ENCODE measurements around the gene URM1.
A peak's percentile ranks its signal among the peaks of the same experiment; 100 is the strongest.
"Not testable (repeated sequence)": the region's sequence is repeated elsewhere in the genome, so short reads cannot be mapped to it uniquely, and the experiment has no call there.

URM1 gene

DNA sequence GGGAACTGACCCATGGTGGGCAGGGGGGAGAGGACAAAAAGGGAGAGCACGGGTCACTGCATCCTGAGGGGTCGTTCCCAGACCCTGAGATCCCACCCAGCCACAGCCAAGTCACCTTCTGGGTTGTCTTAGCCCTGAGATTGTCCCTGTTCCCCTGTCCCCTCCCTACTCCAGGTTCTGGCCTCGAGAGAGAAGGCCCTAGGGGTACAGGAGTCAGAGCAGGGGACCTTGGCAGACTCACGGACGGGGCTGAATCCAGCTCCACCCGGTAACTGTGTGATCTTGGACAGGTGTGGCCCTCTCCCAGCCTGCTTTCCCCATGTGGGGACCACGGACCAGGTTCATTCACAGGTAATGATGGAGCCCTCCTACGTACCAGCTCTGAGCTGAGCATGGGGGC, 38.3 kb downstream of the URM1 start:
- DNase-seq (ENCODE audit: low read depth), result no peak

DNA sequence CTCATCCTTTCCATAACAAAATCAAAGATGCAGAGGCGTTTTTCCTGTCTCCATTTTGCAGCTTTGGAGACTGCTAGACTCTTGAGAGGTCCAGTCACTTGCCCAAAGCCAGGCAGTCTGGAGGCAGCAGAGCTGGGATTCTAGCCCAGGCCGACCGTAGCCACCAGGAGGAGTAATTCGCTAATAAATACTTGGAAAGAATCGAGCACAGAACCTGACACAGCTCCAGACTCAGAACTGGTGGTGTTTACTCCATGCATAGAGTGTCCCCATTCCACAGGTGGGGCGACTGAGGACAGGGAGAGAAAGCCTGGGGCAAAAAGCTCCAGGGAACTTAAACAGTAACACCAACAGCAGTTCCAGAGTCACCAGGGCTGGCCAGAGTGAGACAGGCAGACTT, 38.8 kb downstream of the URM1 start:
- peak; percentile 58 for DNase-seq (ENCODE audit: low read depth)

DNA sequence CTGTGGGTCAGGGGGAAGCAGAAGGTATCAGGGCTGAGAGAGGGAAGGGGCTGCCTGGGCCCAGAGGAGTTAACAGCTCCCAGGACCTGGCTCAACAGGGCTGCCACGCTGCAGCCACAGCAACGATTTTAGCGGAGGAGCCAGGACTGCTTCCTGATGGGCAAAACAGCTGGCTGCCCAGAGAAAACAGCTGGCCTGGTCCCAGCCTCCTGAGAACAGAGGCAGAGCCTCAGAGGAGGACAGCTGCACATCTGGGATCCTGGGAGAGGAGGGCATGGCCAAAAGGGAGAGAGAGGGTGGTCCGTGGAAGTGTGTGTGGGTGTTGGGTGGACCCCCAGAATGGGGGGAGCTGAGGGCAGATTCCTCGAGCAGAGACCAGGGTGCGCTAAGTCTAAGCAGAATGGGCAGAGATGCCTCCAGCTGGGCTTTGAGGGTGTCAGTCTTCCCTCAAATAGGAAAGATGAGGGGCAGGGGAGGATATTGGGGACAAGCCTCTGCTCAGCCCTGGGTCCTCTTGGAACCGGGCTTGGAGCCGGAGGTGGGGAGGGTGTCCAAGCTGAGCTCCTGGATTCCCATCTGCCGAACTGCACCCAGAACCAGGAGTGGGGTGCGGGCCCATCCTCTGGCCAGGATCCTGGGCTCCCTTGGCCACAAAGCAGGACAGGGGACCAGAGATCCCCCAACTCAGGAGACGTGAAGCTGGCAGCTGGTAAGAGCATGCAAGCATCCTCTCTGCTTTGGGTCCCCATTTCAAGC, 40.4 kb downstream of the URM1 start:
- DNase-seq (ENCODE audit: low read depth), result no peak

DNA sequence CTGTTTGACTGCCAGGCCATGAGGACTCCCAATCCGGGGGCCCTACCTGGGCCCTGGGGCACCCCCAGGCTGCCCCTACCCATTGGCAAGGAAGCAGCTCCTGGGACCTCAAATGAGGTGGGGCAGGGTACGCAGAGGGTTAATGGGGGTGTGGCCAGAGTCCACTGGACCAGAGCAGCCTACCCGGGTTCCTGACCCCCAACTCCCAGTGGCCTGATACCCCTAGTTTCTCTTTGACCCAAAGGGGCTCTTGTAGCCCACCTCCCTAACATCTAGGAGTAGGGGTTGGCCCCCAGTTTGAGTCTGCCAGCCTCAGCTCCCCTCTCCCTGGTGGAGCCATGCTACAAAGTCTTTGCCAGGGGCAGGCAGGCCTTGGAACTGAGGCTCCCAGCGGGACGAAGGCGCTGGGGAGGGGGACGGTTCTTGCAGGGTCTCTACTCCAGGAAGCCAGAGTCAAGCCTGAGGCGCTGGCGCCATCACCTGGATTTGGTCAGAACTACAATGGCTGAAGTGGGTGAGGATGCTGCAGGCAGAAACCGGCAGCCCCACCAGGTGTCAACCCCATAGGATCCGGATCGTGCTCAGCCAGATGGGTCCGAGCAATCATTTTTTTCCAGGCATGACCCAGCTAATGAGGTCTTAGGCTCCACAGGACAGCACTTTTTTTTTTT, 41.1 kb downstream of the URM1 start:
- peak; percentile 48 for DNase-seq (ENCODE audit: low read depth)

DNA sequence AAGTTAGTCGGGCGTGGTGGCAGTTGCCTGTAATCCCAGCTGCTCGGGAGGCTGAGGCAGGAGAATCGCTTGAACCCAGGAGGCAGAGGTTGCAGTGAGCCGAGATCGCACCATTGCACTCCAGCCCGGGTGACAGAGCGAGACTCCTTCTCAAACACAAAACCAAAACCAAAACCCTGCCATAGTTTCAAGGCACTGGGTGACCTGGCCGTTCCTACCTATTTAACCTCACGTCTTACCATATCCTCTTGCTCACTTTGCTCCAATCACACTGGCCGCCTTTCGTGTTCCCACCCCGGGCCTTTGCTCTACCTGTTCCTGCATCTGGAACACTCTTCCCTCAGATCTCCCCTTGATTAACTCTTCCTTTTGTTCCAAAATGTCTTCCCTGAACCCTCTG, 42.6 kb downstream of the URM1 start:
- DNase-seq (ENCODE audit: low read depth), result not testable (repeated sequence)

DNA sequence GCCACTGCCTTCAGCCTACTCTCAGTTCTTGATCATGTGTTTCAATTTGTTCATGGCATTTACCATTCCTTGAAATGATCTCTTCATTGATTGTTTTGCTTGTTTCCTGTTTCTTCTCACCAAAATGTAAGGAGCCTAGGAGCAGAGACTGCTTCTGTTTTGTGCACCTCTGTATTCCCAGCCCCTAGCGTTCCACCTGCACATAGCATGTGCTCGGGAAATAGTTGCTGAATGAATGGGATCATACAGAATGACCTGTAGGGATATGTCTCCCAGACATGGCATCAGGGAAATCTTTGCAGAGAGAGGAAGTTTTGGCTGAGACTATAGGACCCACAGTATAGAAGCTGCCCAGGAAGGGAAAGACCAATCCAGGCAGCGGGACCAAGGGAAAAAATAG, 43.3 kb downstream of the URM1 start:
- peak; percentile 36 for DNase-seq (ENCODE audit: low read depth)

DNA sequence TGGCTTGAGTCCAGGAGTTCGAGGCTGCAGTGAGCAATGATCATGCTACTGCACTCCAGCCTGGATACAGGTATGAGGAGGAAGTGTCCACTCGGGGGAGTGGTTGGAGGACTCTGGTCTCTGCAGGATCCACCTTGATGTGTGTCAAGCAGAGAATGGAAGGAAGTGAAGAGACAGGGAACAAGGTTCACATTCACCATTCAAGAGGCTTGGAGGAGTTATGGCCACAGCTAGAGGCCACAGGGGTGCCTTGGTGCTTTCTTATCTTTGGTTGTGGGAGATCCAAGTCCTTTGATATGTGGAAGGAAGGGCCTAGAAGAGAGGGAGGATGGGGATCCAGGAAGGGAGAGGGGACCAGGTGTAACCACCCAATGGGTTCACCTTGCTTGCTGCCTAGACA, 44.1 kb downstream of the URM1 start:
- no peak for DNase-seq (ENCODE audit: low read depth)

DNA sequence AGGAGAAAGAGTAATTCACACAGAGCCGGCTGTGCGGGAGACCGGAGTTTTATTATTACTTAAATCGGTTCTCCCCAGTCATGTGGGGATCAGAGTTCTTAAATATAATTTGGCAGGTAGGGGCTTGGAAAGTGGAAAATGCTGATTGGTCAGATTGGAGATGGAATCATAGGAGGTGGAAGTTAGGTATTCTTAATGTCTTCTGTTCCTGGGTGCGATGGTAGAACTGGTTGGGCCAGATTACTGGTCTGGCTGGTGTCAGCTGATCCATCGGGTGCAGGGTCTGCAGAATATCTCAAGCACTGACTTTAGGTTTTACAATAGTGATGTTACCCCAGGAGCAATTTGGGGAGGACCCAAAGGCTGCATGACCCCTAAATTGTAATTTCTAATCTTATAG, 44.8 kb downstream of the URM1 start:
- no peak for DNase-seq (ENCODE audit: low read depth)

DNA sequence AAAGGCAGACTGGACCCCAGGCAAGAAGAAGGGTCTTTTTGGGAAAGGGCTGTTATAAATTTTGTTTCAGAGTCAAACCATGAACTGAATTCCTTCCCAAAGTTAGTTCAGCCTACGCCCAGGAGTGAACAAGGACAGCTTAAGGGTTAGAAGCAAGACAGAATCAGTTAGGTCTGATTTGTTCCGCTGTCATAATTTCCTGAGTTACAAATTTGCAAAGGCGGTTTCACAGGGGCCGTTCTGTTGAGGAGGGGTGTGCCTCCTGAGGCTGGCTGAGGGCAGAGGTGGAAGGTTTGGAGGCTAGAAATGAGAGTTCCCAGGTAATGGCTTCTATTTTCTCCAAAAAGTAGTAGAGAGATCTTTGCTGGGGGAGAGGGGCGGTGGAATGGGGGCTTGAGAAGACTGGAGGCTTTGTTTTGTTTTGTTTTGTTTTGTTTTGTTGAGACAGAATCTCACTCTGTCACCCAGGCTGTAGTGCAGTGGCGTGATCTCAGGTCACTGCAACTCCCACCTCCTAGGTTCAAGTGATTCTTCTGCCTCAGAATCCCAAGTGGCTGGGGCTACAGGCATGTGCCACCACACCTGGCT, 45.4 kb downstream of the URM1 start:
- DNase-seq (ENCODE audit: low read depth), result no peak

DNA sequence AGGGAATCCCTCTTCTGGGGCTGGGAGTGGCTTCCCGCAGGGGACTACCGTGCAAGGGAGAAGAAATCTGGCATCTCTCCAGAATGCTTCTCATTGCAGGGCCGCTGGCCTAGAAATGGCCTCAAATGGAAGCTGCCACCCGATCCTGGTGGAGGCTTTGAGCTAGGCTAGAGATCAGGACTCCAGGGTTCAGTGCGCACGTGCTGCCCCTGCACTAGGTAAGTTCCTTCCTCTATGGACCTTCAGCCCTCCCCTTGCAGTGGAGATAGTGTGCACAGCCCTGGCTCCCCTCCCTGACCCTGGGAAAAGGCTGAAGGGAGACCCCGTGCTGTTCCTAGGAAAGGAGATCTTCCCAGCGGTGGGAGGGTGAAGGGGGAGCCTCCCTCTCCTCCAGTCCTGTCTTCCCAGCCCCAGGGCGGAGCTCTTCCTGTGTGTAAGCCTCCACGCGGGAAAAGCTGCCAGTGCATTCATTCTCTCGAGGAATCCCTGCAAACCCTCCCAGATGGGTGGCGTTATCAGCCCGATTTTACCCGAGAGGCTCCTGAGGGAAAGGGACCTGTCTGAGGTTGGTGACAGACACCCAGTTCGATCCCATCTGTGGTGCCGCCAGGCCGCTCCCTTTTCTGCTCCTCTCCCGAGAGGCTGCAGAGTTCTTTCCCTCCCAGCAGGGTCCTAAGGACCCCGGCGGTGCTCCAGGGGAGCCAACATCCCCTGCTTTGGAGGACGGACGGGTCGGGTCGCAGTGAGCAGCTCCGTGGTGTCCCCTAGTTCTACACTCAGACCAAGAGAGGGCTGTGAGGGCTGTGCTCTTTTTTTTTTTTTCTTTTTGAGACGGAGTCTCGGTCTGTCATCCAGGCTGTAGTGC, 48.1 kb downstream of the URM1 start:
- DNase-seq (ENCODE audit: low read depth), result peak; percentile 41

DNA sequence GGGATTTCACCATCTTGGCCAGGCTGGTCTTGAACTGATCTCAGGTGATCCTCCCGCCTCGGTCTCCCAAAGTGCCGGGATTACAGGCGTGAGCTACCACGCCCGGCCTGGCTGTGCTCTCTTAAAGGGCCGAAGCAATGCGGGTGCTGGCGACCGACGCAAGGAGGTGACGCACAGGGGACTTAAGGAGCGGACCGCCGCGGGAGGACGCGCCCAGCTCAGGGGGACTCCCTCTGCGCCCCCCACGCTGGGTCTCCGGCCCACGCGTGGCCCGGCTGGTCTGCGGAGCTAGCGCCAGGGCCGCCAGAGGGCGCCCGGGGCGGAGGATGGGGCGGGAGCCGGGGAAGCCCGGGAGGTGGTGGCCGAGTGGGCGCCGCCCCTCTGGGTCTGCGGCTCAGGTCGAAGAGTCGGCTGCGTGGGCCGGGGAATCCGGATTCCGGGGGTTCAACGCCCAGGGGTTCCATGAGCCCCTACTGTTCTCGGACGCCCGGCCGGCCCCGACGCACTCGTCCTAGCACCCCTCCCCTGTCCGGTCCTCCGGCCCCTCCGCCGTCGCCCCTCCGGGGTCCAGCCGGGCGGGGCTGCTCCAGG, 49.0 kb downstream of the URM1 start:
- DNase-seq (ENCODE audit: low read depth), result peak; percentile 79

DNA sequence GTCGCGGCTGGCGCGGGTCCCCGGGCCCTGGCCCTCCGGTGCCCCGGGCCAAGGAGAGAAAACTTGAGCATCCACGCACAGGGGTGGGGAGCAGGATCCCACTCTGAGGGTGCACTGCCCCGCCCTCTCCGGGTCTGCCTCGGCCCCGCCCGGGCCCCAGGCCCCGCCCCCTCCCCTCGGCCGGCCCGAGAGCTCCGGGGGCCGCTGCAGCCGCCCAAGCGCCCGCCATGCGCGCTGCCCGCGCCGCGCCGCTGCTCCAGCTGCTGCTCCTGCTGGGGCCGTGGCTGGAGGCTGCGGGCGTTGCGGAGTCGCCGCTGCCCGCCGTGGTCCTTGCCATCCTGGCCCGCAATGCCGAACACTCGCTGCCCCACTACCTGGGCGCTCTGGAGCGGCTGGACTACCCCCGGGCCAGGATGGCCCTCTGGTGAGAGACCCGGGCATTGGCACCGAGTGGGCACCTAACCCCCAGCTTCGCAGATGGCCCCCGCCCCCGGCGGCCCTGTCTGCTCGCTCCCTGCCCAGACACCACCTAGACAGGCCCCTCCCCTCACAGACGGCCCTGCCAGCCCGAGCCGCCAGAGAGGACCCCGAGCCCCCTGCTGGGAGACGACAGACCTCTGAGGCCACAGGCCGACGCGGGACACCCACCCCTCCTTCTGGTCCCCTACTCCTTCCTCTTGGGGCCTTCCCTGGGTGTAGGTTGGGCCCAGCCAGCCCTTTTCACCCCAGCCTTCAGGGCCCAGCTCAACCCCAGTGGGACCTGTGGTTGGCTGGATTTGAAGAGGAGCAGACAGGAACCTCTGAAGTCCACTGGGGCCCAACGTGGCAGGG, 49.7 kb downstream of the URM1 start, which contains the start of gene CERCAM:
TSS of gene CERCAM (plus strand) at position 207 of the 831 bp plus-strand sequence. CDS start at position 228, 21 bp downstream.
- peak; percentile 71 for DNase-seq (ENCODE audit: low read depth)

DNA sequence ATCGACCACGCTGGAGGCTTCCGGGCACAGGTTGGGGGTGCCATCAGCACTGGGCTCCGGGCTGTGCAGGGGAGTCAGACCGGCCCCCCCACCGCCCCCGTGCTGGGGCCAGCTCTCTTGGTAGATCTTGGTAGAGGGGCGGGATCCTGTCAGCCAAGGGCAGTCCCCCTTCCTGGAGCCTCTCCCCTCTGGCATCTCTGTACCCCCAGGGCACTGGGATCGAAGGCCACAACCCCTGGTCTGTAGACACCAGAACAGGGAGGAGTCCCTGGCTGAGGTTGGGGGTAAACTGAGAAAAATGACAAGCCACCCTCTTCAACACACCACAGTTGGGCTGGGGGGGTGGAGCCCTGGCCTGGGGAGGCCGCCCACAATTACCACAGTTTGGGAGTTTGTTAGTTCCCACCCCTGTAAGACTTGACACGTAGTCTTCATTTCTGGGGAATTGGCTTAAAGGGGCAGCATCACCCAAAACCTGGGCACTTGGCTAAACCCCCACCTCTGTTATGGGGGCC, 50.4 kb downstream of the URM1 start:
- DNase-seq (ENCODE audit: low read depth), result peak; percentile 28

DNA sequence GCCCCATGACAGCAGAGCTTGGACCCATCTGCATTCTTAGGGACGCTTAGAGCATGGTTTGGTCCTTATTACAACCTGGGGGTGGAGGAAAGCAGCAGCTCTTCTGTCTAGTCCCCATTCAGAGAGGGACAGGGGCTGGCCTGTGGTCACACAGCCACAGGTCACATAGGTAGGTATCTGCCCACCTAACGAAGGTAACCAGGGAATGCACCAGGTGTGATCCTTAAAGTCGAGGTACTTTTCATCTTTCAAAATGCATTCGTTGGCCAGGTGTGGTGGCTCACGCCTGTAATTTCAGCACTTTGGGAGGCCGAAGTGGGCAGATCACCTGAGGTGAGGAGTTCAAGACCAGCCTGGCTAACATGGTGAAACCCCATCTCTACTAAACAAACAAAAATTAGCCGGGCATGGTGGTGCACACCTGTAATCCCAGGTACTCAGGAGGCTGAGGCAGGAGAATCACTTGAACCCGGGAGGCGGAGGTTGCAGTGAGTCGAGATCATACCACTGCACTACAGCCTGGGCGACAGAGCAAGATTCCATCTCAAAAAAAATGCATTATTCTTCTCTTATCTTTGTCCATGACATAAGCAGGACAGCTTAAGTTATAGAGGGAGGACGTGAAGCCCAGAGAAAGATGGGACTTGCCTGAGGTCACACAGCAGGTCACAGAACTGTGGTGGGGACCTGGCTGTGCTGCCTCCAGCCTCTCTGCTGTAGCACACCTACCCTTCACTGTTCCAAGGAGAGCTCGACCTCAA, 51.0 kb downstream of the URM1 start:
- not testable (repeated sequence) for DNase-seq (ENCODE audit: low read depth)

DNA sequence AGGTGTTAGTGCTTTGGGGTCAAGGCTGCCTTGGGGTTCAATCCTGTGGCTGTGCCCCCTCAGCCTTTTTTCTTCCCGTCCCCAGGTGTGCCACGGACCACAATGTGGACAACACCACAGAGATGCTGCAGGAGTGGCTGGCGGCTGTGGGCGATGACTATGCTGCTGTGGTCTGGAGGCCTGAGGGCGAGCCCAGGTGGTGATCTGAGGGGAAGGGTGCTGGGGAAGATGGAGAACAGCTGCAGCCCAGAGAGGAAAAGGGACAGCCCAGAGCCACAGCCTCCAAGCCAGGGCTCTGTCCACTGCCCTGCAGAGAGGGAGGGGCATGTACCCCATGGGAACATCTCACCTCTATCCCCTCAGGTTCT, 51.6 kb downstream of the URM1 start:
- DNase-seq (ENCODE audit: low read depth), result no peak

DNA sequence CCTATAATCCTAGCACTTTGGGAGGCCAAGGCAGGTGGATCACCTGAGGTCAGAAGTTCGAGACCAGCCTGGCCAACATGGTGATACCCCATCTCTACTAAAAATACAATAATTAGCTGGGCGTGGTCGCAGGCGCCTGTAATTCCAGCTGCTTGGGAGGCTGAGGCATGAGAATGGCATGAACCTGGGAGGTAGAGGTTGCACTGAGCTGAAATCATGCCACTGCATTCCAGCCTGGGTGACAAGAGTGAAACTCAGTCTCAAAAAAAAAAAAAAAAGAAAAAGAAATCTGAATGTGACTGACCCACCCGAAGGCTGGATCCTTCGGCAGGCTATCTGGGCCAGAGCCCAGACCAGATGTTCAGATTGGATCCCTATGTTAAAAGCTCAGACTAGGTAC, 52.2 kb downstream of the URM1 start:
- DNase-seq (ENCODE audit: low read depth), result not testable (repeated sequence)

DNA sequence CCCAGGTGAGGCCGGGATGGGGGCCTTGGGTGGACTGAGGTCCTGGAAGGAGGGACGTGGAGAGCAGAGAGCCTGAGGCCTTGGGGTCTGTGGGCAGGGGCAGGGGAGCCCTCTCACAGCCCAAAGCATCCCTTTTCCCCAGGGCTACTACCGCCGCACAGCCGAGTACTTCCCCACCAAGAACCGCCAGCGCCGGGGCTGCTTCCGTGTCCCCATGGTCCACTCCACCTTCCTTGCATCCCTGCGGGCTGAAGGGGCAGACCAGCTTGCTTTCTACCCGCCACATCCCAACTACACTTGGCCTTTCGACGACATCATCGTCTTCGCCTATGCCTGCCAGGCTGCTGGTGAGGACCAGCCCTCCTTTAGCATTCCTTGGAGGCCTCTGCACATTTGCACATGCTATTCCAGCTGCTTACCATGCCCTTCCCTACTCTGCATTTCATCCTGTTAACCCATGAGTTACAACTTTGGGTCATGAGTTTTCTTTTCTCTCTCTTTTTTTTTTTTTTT, 53.1 kb downstream of the URM1 start:
- DNase-seq (ENCODE audit: low read depth), result no peak

DNA sequence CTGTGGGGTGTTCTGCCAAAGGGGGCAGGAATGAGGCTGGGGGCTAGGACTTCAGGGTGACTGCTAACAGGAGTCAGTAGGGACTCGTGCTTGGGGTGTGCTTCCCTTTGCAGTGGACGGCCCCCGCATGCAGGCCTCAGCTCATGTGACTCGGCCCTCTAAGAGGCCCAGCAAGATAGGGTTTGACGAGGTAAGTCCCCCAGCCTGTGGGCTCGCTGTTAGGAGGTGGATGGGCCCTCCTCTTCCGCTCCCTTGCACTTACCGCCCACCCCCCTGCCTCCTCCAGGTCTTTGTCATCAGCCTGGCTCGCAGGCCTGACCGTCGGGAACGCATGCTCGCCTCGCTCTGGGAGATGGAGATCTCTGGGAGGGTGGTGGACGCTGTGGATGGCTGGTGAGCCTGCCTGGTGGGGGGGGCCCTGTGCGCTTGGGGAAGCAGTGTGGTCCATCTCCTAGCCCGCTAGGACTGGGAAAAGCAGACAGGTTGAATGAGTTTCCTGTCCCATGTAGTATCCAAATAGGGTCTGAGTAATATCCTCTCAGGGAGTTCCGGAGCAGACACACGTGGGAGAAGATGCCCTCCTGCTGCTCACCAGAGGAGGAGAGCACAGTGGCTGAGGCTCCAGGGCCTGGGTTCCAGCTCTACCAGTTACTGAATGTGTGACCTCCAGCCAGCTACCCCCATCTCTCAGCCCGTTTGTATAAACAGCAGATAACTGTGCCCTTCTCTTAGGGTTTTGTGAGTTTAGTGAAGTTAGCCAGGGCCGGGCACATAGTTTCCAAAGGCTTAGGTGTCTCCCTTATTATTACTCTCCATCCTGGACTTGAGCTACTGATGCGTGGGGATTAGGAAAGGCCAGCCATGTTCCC, 57.7 kb downstream of the URM1 start:
- peak; percentile 71 for DNase-seq (ENCODE audit: low read depth)
